GM23248 (cell line): ENCODE data around the gene ATP2C2. TPM values are rescaled to one million over a fixed set of nuclear protein-coding genes. Genes with fewer than 3 reads are reported as not detected.
"Not testable (repeated sequence)": the region's sequence is repeated elsewhere in the genome, so short reads cannot be mapped to it uniquely, and the experiment has no call there.

ENCODE experiments used
- DNase-seq: peaks from one replicate; pipeline ENCODE4 v3.0.0-alpha.2; 2015
- H2AFZ ChIP-seq: fragments of 200-600 bp; sonication (generic); 2 replicates; pipeline ENCODE4 v1.6.1; 2016; ENCODE audit warnings: antibody characterized with exemption
- H3F3A ChIP-seq: fragments of 200-600 bp; sonication (generic); 2 replicates; pipeline ENCODE4 v1.6.1; 2016; ENCODE audit warnings: mild to moderate bottlenecking, antibody characterized with exemption, mixed run types; ENCODE audit not compliant: insufficient read depth
- H3K27ac ChIP-seq: fragments of 200-600 bp; sonication (generic); 2 replicates; pipeline ENCODE4 v1.5.1; 2016; ENCODE audit warnings: mild to moderate bottlenecking
- H3K27me3 ChIP-seq: fragments of 200-600 bp; sonication (generic); replicated peaks from 2 replicates; pipeline ENCODE4 v1.6.1; 2016; ENCODE audit warnings: mild to moderate bottlenecking; ENCODE audit not compliant: insufficient read depth
- H3K36me3 ChIP-seq: fragments of 200-600 bp; sonication (generic); 2 replicates; pipeline ENCODE4 v1.6.1; 2016; ENCODE audit warnings: low read depth, mild to moderate bottlenecking
- H3K4me1 ChIP-seq: fragments of 200-600 bp; sonication (generic); 2 replicates; pipeline ENCODE4 v1.6.1; 2016; ENCODE audit warnings: mild to moderate bottlenecking; ENCODE audit not compliant: insufficient read depth
- H3K4me2 ChIP-seq: fragments of 200-600 bp; sonication (generic); one replicate; pipeline ENCODE4 v1.6.1; 2016; ENCODE audit warnings: mild to moderate bottlenecking; ENCODE audit not compliant: unreplicated experiment
- H3K4me3 ChIP-seq: fragments of 200-600 bp; sonication (generic); 2 replicates; pipeline ENCODE4 v1.5.1; 2016; ENCODE audit warnings: mild to moderate bottlenecking
- H3K79me2 ChIP-seq: fragments of 200-600 bp; sonication (generic); 2 replicates; pipeline ENCODE4 v1.6.1; 2016; ENCODE audit warnings: mild to moderate bottlenecking; ENCODE audit not compliant: insufficient read depth
- H3K9ac ChIP-seq: fragments of 200-600 bp; sonication (generic); 2 replicates; pipeline ENCODE4 v1.6.1; 2016; ENCODE audit warnings: mild to moderate bottlenecking
- H3K9me2 ChIP-seq: fragments of 200-600 bp; sonication (generic); 2 replicates; pipeline ENCODE4 v1.6.1; 2016; ENCODE audit warnings: mixed run types, mild to moderate bottlenecking, moderate library complexity; ENCODE audit not compliant: insufficient read depth
- H3K9me3 ChIP-seq: fragments of 200-600 bp; sonication (generic); one replicate; pipeline ENCODE4 v1.6.1; 2017; ENCODE audit warnings: low read depth
- H4K20me1 ChIP-seq: fragments of 200-600 bp; sonication (generic); 2 replicates; pipeline ENCODE4 v1.6.0; 2016; ENCODE audit not compliant: insufficient read depth
- EZH2 ChIP-seq: fragments of 200-600 bp; sonication (generic); IDR thresholded peaks from 2 replicates; pipeline ENCODE4 v1.6.1; 2018; ENCODE audit warnings: antibody characterized with exemption, mild to moderate bottlenecking; ENCODE audit not compliant: insufficient read depth, poor library complexity, severe bottlenecking
- EZH2phosphoT487 ChIP-seq: fragments of 200-600 bp; sonication (generic); IDR thresholded peaks from 2 replicates; pipeline ENCODE4 v1.6.1; 2018; ENCODE audit warnings: antibody characterized with exemption, moderate library complexity, mild to moderate bottlenecking, low read depth; ENCODE audit not compliant: insufficient read depth
- WGBS, 2 experiments: methylation state at CpG; one replicate each; pipeline ENCODE4 v1.1.6; 2015 to 2017; ENCODE audit warnings: low lambda C conversion rate in 2 of 2, low coverage in 1 of 2; ENCODE audit errors: missing lambda C conversion rate in 2 of 2; 5-methylcytosine and 5-hydroxymethylcytosine counted together
- in situ Hi-C: fragments of 300-500 bp; cut with MboI; formaldehyde crosslinking; loops from 2 replicates; pipeline ENCODE4 v1.15.0; 2020
- polyA plus RNA-seq: library from polyadenylated mRNA; unstranded; fragments of >200 nt; fragmentation: Nextera tagmentation; extraction: Ambion mirVana; gene quantifications from 2 replicates; pipeline ENCODE4 v1.2.1, GENCODE V29; 2016
- total RNA-seq: library from RNA; depleted of rRNA; stranded (reverse); fragments of >200 nt; shearing (Covaris generic); gene quantifications from 2 replicates; pipeline ENCODE4 v1.2.3, GENCODE V29; 2014

The ATP2C2 gene
- total and polyA plus RNA-seq, 2 experiments from 2014 or later = 0.84 TPM; not detected in 1

- Histone ChIP-seq H3K4me3 (no peak overlapping the region), H3K27ac (no peak overlapping the region), H3K4me1 (no peaks in the 10 kb centered on the region), H3K9ac (no peak overlapping the region), H3K9me3 (no peaks in the 10 kb centered on the region), H3K36me3 (no peaks in the 10 kb centered on the region), H3K79me2 (no peaks in the 10 kb centered on the region), H3K27me3 (peaks cover 54% of the 10 kb centered on the region), H3K9me2 (no peaks in the 10 kb centered on the region), H3K4me2 (no peak overlapping the region), H2AFZ (no peak overlapping the region), H3F3A (no peaks in the 10 kb centered on the region), H4K20me1 (no peaks in the 10 kb centered on the region)
- WGBS, 2 experiments = 6 to 8% methylated on average over 5 of the region's 5 CpGs
- TF ChIP-seq EZH2phosphoT487 (no peak), EZH2 (no peak)
- in situ Hi-C loops = no loop called here
- DNase-seq = no peak
These were observed 29.0 kb upstream of the ATP2C2 start for GRCh38 chr16:84339311-84339710.

- no peak for TF ChIP-seq EZH2
- no peak for TF ChIP-seq EZH2phosphoT487
- no peak overlapping the region for H3K4me2 ChIP-seq
- in situ Hi-C loops = no loop called here
These were observed 28.6 kb upstream of the ATP2C2 start for GRCh38 chr16:84339766-84340165.

GRCh38 chr16:84340325-84341040 is 27.9 kb upstream of the ATP2C2 start:
- no peak overlapping the region for H2AFZ ChIP-seq
- H3F3A ChIP-seq = no peaks in the 10 kb centered on the region
- in situ Hi-C loops = no loop called here
- H3K9me3 ChIP-seq = no peaks in the 10 kb centered on the region
- H3K36me3 ChIP-seq = no peaks in the 10 kb centered on the region
- H3K27me3 ChIP-seq = peaks cover 58% of the 10 kb centered on the region
- no peaks in the 10 kb centered on the region for H3K79me2 ChIP-seq
- H3K9me2 ChIP-seq = no peaks in the 10 kb centered on the region
- DNase-seq = peak; percentile 50
- no peaks in the 10 kb centered on the region for H4K20me1 ChIP-seq
- H3K27ac ChIP-seq = no peak overlapping the region
- no peak overlapping the region for H3K9ac ChIP-seq
- H3K4me1 ChIP-seq = no peaks in the 10 kb centered on the region
- 30 to 33% methylated on average over 17 to 18 of the region's 18 CpGs for WGBS, 2 experiments
- no peak overlapping the region for H3K4me3 ChIP-seq
- H3K4me2 ChIP-seq = no peak overlapping the region
- TF ChIP-seq EZH2 (no peak), EZH2phosphoT487 (no peak)

More at GRCh38 chr16:84339766-84340165, 28.6 kb upstream of the ATP2C2 start:
- Histone ChIP-seq H3K9ac (no peak overlapping the region), H3K36me3 (no peaks in the 10 kb centered on the region), H3K4me1 (no peaks in the 10 kb centered on the region), H3K27ac (no peak overlapping the region), H3K27me3 (peaks cover 58% of the 10 kb centered on the region), H3K79me2 (no peaks in the 10 kb centered on the region), H3K9me2 (no peaks in the 10 kb centered on the region), H3K9me3 (no peaks in the 10 kb centered on the region), H3F3A (no peaks in the 10 kb centered on the region), H3K4me3 (no peak overlapping the region), H2AFZ (no peak overlapping the region), H4K20me1 (no peaks in the 10 kb centered on the region)
- WGBS, 2 experiments = 11 to 13% methylated on average over 9 of the region's 9 CpGs
- no peak for DNase-seq

- Histone ChIP-seq H3K79me2 (no peaks in the 10 kb centered on the region), H3K4me3 (no peak overlapping the region), H3K27ac (no peak overlapping the region), H3K9me3 (no peaks in the 10 kb centered on the region), H3K36me3 (no peaks in the 10 kb centered on the region), H3K27me3 (peaks cover 58% of the 10 kb centered on the region), H3K4me1 (no peaks in the 10 kb centered on the region), H3K9ac (no peak overlapping the region), H4K20me1 (no peaks in the 10 kb centered on the region), H3F3A (no peaks in the 10 kb centered on the region), H3K9me2 (no peaks in the 10 kb centered on the region), H3K4me2 (no peak overlapping the region), H2AFZ (no peak overlapping the region)
- 57 to 61% methylated on average over 24 of the region's 24 CpGs for WGBS, 2 experiments
- TF ChIP-seq EZH2 (no peak), EZH2phosphoT487 (no peak)
- in situ Hi-C loops = no loop called here
- DNase-seq = no peak
These were observed 26.6 kb upstream of the ATP2C2 start for GRCh38 chr16:84341528-84342295.

- in situ Hi-C loops, H3K9me2 ChIP-seq, DNase-seq, H3K79me2 ChIP-seq, H3K4me2 ChIP-seq, H3K27ac ChIP-seq, H3F3A ChIP-seq, H3K36me3 ChIP-seq, H4K20me1 ChIP-seq, H3K9me3 ChIP-seq, H3K9ac ChIP-seq, H3K4me3 ChIP-seq, H2AFZ ChIP-seq, H3K4me1 ChIP-seq: not testable (repeated sequence)
- WGBS, 2 experiments = 65 to 67% methylated on average over 10 of the region's 10 CpGs
- H3K27me3 ChIP-seq = peaks cover 51% of the 10 kb centered on the region
These were observed 24.5 kb upstream of the ATP2C2 start for GRCh38 chr16:84343800-84344199.
